HG03135 (cell line): ENCODE measurements around the gene KRT4.

Experiments used
- ATAC-seq: cut with Tn5 transposase; IDR thresholded peaks from one replicate; pipeline ENCODE4 v1.9.1; 2021; ENCODE audit warnings: mild to moderate bottlenecking, moderate library complexity; ENCODE audit not compliant: unreplicated experiment

The KRT4 gene

GRCh38 chr12:52809166-52809565 lies 4.8 kb downstream of the KRT4 start:
- no peak for ATAC-seq

- no peak for ATAC-seq
Observed at GRCh38 chr12:52808573-52809160, 5.2 kb downstream of the KRT4 start.

GRCh38 chr12:52807544-52808470 lies 6.1 kb downstream of the KRT4 start:
- ATAC-seq, result no peak

GRCh38 chr12:52806821-52807543 lies 6.9 kb downstream of the KRT4 start:
- ATAC-seq, result no peak

GRCh38 chr12:52806169-52806811 lies 7.6 kb downstream of the KRT4 start:
- no peak for ATAC-seq

GRCh38 chr12:52805739-52806138 lies 8.2 kb downstream of the KRT4 start:
- no peak for ATAC-seq

- no peak for ATAC-seq
Observed at GRCh38 chr12:52805000-52805399, 8.9 kb downstream of the KRT4 start.

GRCh38 chr12:52802442-52802841 lies 11.5 kb downstream of the KRT4 start:
- ATAC-seq, result no peak

- ATAC-seq, result no peak
Observed at GRCh38 chr12:52801773-52802172, 12.1 kb downstream of the KRT4 start.

- ATAC-seq, result no peak
Observed at GRCh38 chr12:52800259-52800917, 13.5 kb downstream of the KRT4 start.

GRCh38 chr12:52799505-52800211 lies 14.3 kb downstream of the KRT4 start:
- ATAC-seq, result no peak

- ATAC-seq, result no peak
Observed at GRCh38 chr12:52798671-52799504, 15.0 kb downstream of the KRT4 start.

GRCh38 chr12:52798003-52798670 lies 15.8 kb downstream of the KRT4 start:
- ATAC-seq, result no peak

- ATAC-seq, result no peak
Observed at GRCh38 chr12:52797529-52797894, 16.4 kb downstream of the KRT4 start.

- ATAC-seq, result no peak
Observed at GRCh38 chr12:52796839-52797528, 16.9 kb downstream of the KRT4 start.

- ATAC-seq, result no peak
Observed at GRCh38 chr12:52796429-52796794, 17.5 kb downstream of the KRT4 start.

- ATAC-seq, result no peak
Observed at GRCh38 chr12:52795694-52796428, 18.1 kb downstream of the KRT4 start, which contains the start of gene KRT3. Gene KRT3, minus strand, starts transcription at chr12:52796117. Its CDS starts 75 bp downstream, at chr12:52796042.
